ENCODE results near the gene RPS10.

DNA sequence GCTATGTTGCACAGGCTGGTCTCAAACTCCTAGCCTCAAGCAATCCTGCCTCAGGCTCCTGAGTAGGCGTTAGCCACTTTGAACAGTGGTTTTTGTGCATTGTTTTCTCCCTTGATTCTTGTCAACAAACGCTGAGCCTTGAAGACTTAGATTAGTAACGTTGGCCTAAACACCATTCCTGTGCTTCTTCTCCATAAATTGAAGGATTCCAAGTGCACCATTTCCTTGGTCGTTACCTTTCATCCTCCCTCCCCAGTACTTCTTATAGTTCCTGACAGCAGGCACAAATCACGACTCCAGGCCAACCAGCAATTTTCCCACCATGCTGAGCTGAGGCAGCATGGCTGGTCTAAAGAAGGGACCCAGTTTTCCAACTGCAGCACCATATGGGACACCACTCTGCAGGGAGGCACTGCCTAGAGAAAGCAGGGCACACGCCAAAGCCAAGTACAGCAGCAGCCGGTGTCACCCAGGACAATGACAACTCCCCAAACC, 8.9 kb downstream of the RPS10 start:
- TF ChIP-seq, protein P1, sequence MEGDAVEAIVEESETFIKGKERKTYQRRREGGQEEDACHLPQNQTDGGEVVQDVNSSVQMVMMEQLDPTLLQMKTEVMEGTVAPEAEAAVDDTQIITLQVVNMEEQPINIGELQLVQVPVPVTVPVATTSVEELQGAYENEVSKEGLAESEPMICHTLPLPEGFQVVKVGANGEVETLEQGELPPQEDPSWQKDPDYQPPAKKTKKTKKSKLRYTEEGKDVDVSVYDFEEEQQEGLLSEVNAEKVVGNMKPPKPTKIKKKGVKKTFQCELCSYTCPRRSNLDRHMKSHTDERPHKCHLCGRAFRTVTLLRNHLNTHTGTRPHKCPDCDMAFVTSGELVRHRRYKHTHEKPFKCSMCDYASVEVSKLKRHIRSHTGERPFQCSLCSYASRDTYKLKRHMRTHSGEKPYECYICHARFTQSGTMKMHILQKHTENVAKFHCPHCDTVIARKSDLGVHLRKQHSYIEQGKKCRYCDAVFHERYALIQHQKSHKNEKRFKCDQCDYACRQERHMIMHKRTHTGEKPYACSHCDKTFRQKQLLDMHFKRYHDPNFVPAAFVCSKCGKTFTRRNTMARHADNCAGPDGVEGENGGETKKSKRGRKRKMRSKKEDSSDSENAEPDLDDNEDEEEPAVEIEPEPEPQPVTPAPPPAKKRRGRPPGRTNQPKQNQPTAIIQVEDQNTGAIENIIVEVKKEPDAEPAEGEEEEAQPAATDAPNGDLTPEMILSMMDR (conservative IDR thresholded peaks at IDR 0.05) = no peak
- no peak for TF ChIP-seq ZFX (IDR thresholded peaks at IDR 0.05)

Data from C4-2B (cell line).